ENCODE results near the gene PACSIN3. TPM values are rescaled to one million over a fixed set of nuclear protein-coding genes. Genes with fewer than 3 reads are reported as not detected.

The PACSIN3 gene
- total and polyA plus RNA-seq, 2 of the 13 experiments (the other 11 are each of a cell fraction or from before 2014, with no cell fraction given), result 47.9 to 93.3 TPM

DNA sequence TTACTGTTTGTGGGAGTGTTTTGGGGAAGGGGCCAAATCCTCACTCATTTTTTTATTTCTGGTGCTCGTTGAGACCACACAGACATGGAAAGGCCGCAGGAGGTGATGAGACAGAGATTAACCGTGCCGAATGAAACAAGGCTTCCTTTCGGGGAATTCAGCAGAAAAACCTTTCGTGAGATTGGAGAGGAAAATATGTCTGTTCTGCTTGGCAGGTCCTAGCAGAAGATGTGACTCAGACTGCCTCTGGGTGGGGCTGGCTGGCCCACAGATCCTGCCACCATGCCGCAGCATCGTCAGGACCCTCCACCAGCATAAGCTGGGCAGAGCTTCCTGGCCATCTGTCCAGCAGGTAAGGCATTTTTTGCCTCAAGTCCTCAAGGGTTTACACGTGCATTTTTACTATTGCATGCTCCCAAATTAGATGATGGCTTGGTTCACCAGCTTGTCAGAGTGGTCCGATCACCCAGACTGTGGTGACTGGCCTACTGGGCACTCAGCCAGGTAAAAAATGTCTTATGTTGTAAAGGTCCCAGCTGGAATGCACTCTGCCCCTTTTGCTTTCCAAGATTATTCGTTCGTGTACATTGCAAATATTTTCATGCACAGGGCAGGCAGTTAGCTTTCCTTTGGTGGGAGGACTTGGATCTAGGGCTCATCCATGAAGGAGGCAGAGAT is 30.0 kb upstream of the PACSIN3 start (continued):
- TF ChIP-seq ZNF160 (CRISPR knock-in tag; IDR thresholded peaks at IDR 0.05) (no peak), ZNF333 (CRISPR knock-in tag; IDR thresholded peaks at IDR 0.05; ENCODE audit: borderline replicate concordance) (no peak), ZNF260 (CRISPR knock-in tag; IDR thresholded peaks at IDR 0.05; ENCODE audit: borderline replicate concordance, low read depth) (no peak), ZNF543 (CRISPR knock-in tag; IDR thresholded peaks at IDR 0.05) (no peak), AGO2 (optimal IDR thresholded peaks at IDR 0.05; ENCODE audit: low read depth, low read length) (no peak), GZF1 (CRISPR knock-in tag; IDR thresholded peaks at IDR 0.05) (no peak), ZFAT (CRISPR knock-in tag; conservative IDR thresholded peaks at IDR 0.05) (no peak), SALL2 (CRISPR knock-in tag; IDR thresholded peaks at IDR 0.05) (0 out of 2 replicates have a peak, but pooled peaks have one; percentile 36), SAFB2 (CRISPR knock-in tag; IDR thresholded peaks at IDR 0.05; ENCODE audit: borderline replicate concordance, low read depth) (no peak), FOXJ3 (CRISPR knock-in tag; IDR thresholded peaks at IDR 0.05; ENCODE audit: borderline replicate concordance) (no peak), ZNF468 (CRISPR knock-in tag; IDR thresholded peaks at IDR 0.05) (no peak), ZNF33A (CRISPR knock-in tag; IDR thresholded peaks at IDR 0.05; ENCODE audit: borderline replicate concordance) (no peak), NFATC3 (CRISPR knock-in tag; IDR thresholded peaks at IDR 0.05) (no peak), MIER3 (CRISPR knock-in tag; IDR thresholded peaks at IDR 0.05; ENCODE audit: borderline replicate concordance) (0 out of 2 replicates have a peak, but pooled peaks have one; percentile 27), ZNF672 (CRISPR knock-in tag; IDR thresholded peaks at IDR 0.05) (no peak), CHD4 (IDR thresholded peaks at IDR 0.05; ENCODE audit: borderline replicate concordance, low read length) (no peak)
- TF ChIP-seq, protein P1, sequence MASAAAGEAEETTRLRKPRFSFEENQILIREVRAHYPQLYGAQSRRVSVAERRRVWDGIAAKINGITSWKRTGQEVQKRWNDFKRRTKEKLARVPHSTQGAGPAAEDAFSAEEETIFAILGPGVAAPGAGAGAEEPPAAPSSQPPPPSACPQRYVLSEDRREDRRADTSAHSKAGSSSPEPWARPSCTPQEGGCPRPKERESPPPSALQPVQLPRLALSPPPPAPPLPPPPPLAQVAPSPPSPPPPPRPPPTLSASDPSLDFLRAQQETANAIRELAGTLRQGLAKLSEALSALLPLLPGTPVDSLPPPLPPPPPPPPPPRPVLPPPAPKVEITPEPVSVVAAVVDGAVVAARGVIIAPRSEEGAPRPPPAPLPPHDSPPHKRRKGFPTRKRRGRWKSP (CRISPR knock-in tag; IDR thresholded peaks at IDR 0.05), result 0 out of 2 replicates have a peak, but pooled peaks have one; percentile 68
- TF ChIP-seq, protein P2, sequence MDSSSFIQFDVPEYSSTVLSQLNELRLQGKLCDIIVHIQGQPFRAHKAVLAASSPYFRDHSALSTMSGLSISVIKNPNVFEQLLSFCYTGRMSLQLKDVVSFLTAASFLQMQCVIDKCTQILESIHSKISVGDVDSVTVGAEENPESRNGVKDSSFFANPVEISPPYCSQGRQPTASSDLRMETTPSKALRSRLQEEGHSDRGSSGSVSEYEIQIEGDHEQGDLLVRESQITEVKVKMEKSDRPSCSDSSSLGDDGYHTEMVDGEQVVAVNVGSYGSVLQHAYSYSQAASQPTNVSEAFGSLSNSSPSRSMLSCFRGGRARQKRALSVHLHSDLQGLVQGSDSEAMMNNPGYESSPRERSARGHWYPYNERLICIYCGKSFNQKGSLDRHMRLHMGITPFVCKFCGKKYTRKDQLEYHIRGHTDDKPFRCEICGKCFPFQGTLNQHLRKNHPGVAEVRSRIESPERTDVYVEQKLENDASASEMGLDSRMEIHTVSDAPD (CRISPR knock-in tag; IDR thresholded peaks at IDR 0.05), result no peak; the same call in 1 of the 2 replicates
- TF ChIP-seq, protein P3, sequence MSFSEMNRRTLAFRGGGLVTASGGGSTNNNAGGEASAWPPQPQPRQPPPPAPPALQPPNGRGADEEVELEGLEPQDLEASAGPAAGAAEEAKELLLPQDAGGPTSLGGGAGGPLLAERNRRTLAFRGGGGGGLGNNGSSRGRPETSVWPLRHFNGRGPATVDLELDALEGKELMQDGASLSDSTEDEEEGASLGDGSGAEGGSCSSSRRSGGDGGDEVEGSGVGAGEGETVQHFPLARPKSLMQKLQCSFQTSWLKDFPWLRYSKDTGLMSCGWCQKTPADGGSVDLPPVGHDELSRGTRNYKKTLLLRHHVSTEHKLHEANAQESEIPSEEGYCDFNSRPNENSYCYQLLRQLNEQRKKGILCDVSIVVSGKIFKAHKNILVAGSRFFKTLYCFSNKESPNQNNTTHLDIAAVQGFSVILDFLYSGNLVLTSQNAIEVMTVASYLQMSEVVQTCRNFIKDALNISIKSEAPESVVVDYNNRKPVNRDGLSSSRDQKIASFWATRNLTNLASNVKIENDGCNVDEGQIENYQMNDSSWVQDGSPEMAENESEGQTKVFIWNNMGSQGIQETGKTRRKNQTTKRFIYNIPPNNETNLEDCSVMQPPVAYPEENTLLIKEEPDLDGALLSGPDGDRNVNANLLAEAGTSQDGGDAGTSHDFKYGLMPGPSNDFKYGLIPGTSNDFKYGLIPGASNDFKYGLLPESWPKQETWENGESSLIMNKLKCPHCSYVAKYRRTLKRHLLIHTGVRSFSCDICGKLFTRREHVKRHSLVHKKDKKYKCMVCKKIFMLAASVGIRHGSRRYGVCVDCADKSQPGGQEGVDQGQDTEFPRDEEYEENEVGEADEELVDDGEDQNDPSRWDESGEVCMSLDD (CRISPR knock-in tag; IDR thresholded peaks at IDR 0.05; ENCODE audit: borderline replicate concordance), result no peak
- TF ChIP-seq, protein P4, sequence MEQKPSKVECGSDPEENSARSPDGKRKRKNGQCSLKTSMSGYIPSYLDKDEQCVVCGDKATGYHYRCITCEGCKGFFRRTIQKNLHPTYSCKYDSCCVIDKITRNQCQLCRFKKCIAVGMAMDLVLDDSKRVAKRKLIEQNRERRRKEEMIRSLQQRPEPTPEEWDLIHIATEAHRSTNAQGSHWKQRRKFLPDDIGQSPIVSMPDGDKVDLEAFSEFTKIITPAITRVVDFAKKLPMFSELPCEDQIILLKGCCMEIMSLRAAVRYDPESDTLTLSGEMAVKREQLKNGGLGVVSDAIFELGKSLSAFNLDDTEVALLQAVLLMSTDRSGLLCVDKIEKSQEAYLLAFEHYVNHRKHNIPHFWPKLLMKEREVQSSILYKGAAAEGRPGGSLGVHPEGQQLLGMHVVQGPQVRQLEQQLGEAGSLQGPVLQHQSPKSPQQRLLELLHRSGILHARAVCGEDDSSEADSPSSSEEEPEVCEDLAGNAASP (CRISPR knock-in tag; IDR thresholded peaks at IDR 0.05; ENCODE audit: borderline replicate concordance), result peak; percentile 46; the same call in 1 of the 2 replicates
- TF ChIP-seq, protein P5, sequence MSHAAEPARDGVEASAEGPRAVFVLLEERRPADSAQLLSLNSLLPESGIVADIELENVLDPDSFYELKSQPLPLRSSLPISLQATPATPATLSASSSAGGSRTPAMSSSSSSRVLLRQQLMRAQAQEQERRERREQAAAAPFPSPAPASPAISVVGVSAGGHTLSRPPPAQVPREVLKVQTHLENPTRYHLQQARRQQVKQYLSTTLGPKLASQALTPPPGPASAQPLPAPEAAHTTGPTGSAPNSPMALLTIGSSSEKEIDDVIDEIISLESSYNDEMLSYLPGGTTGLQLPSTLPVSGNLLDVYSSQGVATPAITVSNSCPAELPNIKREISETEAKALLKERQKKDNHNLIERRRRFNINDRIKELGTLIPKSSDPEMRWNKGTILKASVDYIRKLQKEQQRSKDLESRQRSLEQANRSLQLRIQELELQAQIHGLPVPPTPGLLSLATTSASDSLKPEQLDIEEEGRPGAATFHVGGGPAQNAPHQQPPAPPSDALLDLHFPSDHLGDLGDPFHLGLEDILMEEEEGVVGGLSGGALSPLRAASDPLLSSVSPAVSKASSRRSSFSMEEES (CRISPR knock-in tag; IDR thresholded peaks at IDR 0.05), result no peak
